ENCODE measurements around the gene SDHD.
A peak's percentile ranks its signal among the peaks of the same experiment; 100 is the strongest.
"Not testable (repeated sequence)": the region's sequence is repeated elsewhere in the genome, so short reads cannot be mapped to it uniquely, and the experiment has no call there.

SDHD gene

DNA sequence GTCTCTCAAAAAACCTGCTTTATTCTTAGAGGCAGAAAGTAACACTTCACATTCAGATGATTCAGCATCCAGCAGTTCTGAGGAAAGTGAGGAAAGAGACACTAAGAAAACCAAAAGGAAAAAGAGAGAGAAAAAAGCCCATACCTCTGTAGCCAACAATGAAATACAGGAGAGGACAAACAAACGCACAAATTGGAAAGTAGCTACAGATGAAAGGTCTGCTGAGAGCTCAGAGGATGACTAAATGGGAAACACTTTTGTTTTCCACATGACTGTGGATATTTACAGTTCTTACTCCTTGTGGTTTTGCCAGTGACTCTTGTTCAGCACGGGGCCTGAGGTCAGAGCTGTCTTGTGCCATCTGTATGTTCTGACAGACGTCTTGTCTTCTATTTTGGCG, 3.9 kb upstream of the SDHD start:
- H3K36me3 Mint-ChIP-seq (ENCODE audit: low read depth), result peaks cover 83% of the 10 kb centered on the region

DNA sequence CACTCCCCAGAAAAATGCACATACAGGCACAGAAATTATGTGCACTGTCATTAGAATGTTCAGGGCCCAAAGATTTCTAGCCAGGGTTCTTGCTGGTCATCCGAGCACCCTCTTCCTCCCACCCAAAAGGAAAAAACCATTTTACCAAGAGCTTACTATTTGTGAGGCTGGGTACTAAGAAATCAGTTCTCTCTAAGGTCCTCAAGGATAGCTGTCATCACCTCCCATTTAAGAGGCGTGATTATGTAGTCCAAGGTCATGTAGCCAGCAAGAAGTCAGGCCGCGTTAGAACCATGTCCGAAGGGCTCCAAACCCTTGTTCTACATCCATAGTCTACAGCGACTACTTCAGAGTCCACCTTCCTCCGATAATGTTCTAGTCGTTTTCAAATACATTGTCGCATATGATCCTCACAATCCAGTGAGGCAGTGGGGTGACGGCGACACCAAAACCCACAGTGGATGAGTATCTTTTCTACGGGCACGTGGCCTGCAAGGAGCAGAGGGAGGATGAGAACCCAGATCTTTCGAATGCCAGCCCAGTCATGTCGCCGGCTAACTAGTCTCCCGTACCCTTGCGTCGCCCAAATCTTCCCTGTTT, 751 bp upstream of the SDHD start:
- Mint-ChIP-seq H3K27me3 (no peaks in the 10 kb centered on the region), H3K36me3 (ENCODE audit: low read depth) (peaks cover 84% of the 10 kb centered on the region), H3K4me1 (ENCODE audit: low read depth) (peaks cover 75% of the 10 kb centered on the region)

More for the DNA sequence above, 3.9 kb upstream of the SDHD start:
- Mint-ChIP-seq H3K27me3 (no peaks in the 10 kb centered on the region), H3K4me3 (peak overlapping the region; percentile 8), H3K9me3 (no peaks in the 10 kb centered on the region), H3K4me1 (ENCODE audit: low read depth) (peaks cover 56% of the 10 kb centered on the region), H3K27ac (peak overlapping the region; percentile 61)

DNA sequence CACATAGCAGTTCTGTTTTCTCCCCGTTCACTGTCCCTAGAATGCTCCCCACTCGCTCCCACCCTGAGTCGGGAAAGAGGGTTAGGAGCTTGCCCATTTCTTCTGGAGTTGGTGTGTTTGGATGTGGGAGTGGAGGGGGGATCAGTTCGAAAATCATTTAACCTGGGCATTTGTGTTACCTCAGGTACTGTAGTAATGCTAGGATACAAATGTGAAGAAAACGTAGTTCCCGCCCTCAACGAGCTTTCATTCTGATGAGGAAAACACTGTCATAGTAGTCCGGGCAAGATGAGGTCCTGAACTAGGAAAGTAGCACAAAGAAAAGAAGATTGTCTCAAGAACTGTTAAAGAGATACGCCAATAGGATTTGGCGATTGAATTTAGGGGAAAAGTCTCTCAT, 539 bp downstream of the SDHD start:
- peaks cover 89% of the 10 kb centered on the region for H3K36me3 Mint-ChIP-seq (ENCODE audit: low read depth)
- H3K4me1 Mint-ChIP-seq (ENCODE audit: low read depth), result peaks cover 74% of the 10 kb centered on the region
- peak overlapping the region; percentile 98 for H3K27ac Mint-ChIP-seq
- H3K27me3 Mint-ChIP-seq, result no peaks in the 10 kb centered on the region
- H3K4me3 Mint-ChIP-seq, result peak overlapping the region; percentile 97
- no peaks in the 10 kb centered on the region for H3K9me3 Mint-ChIP-seq

More for the DNA sequence above, 751 bp upstream of the SDHD start:
- Mint-ChIP-seq H3K27ac (peak overlapping the region; percentile 98), H3K9me3 (no peaks in the 10 kb centered on the region), H3K4me3 (peak overlapping the region; percentile 97)

DNA sequence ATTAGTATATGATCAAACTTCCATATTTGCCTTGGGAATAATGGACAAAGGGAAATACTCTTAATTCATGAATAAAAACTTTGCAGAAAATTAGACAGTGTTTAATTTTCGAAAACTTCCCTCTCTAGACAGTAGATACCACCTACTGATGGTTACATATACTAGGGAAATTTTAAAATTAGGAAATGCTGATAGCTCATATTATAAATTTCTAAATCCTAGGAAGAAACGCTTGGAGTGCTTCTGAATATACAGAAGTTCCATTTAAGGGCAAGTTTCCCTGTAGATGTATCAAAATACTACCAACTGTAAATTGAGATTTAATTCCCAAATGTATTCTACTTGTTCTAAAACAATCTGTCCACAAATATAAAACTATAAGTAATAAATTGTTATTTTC, 8.6 kb downstream of the SDHD start:
- H3K4me3 Mint-ChIP-seq; H3K27me3 Mint-ChIP-seq; H3K4me1 Mint-ChIP-seq (ENCODE audit: low read depth); H3K9me3 Mint-ChIP-seq; H3K27ac Mint-ChIP-seq: not testable (repeated sequence)
- H3K36me3 Mint-ChIP-seq (ENCODE audit: low read depth), result peaks cover 50% of the 10 kb centered on the region

DNA sequence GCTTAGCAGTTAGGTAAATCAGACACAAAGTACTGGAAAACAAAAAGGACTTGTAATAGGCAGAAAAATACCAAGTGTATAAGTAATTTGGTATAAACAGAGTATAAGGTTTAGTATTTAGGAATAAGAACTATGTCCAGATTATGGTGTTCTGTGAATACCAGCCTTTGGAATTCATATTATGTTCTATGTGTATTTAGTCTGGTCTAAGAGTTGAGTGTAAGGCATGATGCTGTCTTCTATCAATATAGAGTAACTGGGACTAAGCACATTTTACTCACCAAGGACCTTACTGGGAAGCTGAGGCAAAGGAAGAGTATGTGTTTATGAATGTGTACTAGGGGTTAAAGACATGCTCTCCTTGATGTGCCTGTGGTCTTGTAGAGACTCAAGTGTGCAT, 9.5 kb downstream of the SDHD start:
- Mint-ChIP-seq H3K4me1 (ENCODE audit: low read depth) (peaks cover 2% of the 10 kb centered on the region), H3K27ac (no peak overlapping the region), H3K9me3 (no peaks in the 10 kb centered on the region), H3K27me3 (no peaks in the 10 kb centered on the region), H3K4me3 (no peak overlapping the region), H3K36me3 (ENCODE audit: low read depth) (peaks cover 44% of the 10 kb centered on the region)

DNA sequence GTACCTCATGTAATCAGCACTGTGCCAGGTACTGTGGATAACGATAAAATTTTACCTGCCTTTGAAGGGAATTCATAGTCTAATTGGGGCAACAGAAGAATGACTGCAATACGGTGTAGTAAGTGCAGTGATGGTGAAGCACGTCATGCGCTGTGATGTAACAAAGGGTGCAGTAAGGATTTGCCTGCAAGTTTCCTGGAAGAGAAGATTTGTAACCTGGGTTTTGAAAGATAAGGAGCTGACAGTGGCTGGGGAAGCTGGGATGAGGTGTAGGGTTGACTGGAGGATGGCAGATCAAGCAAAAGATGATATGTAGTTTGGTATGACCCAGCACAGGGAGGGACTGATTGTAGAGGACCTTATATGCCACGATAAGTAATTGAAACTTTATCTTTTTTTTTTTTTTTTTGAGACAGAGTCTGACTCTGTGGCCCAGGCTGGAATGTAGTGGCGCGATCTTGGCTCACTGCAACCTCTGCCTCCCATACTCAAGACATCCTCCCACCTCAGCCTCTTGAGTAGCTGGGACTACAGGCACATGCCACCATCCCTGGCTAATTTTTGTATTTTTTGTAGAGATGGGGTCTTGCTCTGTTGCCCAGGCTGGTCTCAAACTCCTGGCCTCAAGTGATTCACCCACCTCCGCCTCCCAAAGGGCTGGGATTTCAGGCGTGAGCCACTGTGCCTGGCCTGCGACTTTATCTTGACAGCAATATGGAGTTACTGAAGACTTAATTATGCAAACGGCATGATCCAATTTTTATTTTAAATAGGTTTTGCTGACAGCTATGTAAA, 11.3 kb downstream of the SDHD start:
- Mint-ChIP-seq H3K36me3 (ENCODE audit: low read depth) (peaks cover 29% of the 10 kb centered on the region), H3K4me1 (ENCODE audit: low read depth) (no peaks in the 10 kb centered on the region), H3K4me3 (no peak overlapping the region), H3K9me3 (no peaks in the 10 kb centered on the region), H3K27me3 (no peaks in the 10 kb centered on the region), H3K27ac (no peak overlapping the region)

DNA sequence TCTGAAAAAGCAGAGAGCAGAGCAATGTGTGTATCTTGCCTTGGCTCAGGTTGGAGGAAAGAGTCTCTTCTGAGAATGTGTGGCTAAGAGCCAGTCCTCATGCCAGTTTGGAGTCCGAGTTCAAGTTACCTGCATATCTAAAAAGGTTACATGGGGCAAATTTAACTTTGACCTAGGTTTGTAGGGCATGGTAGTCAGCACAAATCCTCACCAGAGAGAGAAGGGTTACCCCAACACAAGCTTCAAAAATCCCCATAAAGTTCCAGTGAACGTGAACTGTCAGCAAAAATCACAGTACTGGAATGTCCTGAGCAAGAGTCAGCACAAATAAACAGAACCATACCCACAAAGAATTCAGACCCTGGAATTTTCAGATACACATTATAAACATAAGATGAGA, 13.8 kb downstream of the SDHD start:
- Mint-ChIP-seq H3K27me3 (no peaks in the 10 kb centered on the region), H3K27ac (no peak overlapping the region), H3K4me3 (no peak overlapping the region), H3K36me3 (ENCODE audit: low read depth) (peaks cover 17% of the 10 kb centered on the region), H3K9me3 (no peaks in the 10 kb centered on the region), H3K4me1 (ENCODE audit: low read depth) (peaks cover 3% of the 10 kb centered on the region)

DNA sequence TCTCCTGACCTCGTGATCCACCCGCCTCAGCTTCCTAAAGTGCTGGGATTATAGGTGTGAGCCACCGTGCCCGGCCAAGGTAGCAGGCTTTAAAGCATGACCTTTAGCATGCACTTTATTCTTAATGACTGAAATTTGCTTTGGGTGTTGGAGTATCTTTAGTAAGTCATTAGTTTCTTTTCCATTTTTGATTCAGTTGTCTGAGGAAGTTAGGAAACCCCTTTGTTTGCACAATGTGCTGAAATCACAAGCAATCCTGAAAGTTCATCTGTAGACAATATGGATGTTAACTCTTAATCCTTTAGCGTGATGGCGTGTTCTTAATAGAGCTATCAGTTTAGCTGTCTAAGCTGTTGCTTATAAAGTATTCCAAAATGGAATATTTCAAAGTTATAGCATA, 16.8 kb downstream of the SDHD start:
- Mint-ChIP-seq H3K4me1 (ENCODE audit: low read depth) (peaks cover 3% of the 10 kb centered on the region), H3K4me3 (no peak overlapping the region), H3K9me3 (no peaks in the 10 kb centered on the region), H3K36me3 (ENCODE audit: low read depth) (peaks cover 3% of the 10 kb centered on the region), H3K27ac (no peak overlapping the region), H3K27me3 (no peaks in the 10 kb centered on the region)

DNA sequence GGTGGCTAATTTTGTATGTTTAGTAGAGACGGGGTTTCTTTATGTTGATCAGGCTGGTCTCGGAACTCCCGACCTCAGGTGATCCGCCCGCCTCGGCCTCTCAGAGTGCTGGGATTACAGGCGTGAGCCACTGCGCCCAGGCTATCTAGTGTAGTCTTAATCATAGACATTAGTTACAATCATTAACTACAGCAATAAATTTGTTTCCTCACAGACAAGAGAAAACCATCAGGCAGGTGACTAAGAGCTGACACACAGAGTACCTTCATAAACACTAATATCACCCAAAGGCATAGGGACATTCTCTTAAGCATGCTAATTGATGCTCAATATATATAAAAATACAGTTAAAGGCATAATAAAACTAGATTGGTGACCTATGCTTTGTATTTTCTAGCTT, 19.4 kb downstream of the SDHD start:
- Mint-ChIP-seq H3K4me1 (ENCODE audit: low read depth) (peaks cover 3% of the 10 kb centered on the region), H3K36me3 (ENCODE audit: low read depth) (peaks cover 6% of the 10 kb centered on the region), H3K4me3 (no peak overlapping the region), H3K27ac (no peak overlapping the region), H3K27me3 (no peaks in the 10 kb centered on the region), H3K9me3 (no peaks in the 10 kb centered on the region)

DNA sequence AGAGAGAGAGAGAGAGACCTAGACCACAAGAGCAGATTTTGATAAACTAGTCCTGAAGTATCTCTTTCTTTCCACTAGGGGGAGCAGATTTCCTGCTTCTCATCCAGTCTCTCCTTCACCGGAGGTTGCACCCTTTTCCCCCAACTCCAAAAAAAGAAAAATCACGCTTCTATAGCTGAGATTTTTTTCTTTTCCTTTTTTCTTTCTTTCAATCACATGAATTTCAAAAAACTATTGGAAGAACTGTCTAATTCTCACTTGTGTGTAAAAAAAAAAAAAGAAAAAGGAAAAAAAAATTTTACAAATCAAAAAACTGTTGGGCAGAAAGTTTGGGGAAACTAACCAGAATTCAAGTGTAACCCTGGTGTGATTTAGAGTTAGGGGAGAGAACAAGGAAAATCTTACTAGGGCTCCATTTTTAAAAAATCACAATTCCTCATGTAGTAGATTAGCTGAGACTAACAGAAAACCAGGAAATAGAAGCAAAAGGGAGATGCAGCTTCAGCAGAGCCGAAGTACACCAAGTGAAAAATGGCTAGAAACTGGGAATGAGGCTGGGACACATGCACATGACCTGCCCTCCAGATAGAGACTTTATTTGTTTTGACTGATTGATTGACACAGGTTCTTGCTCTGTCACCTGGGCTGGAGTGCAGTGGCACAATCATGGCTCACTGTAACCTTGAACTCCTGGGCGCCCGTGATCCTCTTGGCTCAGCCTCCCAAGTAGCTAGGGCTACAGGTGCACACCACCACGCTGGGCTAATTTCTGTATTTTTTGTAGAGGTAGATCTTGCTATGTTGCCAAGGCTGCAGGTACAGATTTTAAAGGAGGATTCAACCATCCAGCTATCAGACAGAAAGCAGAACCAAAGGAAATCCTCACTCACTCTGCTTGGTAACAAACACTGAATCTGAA, 27.1 kb downstream of the SDHD start:
- H3K4me3 Mint-ChIP-seq, result no peak overlapping the region
- peaks cover 6% of the 10 kb centered on the region for H3K36me3 Mint-ChIP-seq (ENCODE audit: low read depth)
- peaks cover 10% of the 10 kb centered on the region for H3K4me1 Mint-ChIP-seq (ENCODE audit: low read depth)
- H3K27ac Mint-ChIP-seq, result no peak overlapping the region
- no peaks in the 10 kb centered on the region for H3K9me3 Mint-ChIP-seq
- H3K27me3 Mint-ChIP-seq, result no peaks in the 10 kb centered on the region

DNA sequence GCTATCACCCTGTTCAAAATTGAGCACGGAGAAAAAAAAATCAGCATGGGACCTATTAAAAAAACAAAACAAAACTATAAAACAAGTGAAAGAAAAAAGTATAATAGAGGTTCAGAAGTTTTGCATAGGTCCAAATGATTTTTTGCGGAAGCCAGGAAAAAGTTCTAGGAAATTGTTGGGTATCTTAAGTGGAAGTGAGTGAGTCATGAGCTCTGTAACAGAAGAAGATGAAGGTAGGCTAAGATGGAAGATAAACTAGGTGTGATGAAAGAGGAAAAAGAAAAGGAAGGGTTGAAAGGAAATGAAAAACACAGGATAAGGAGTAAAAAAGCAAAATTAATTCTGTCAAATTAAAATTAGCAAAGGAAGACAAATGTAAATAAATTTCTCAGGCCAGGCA, 27.8 kb downstream of the SDHD start:
- Mint-ChIP-seq H3K27ac (no peak overlapping the region), H3K9me3 (no peaks in the 10 kb centered on the region), H3K27me3 (no peaks in the 10 kb centered on the region), H3K4me1 (ENCODE audit: low read depth) (peaks cover 10% of the 10 kb centered on the region), H3K4me3 (no peak overlapping the region), H3K36me3 (ENCODE audit: low read depth) (peaks cover 2% of the 10 kb centered on the region)

DNA sequence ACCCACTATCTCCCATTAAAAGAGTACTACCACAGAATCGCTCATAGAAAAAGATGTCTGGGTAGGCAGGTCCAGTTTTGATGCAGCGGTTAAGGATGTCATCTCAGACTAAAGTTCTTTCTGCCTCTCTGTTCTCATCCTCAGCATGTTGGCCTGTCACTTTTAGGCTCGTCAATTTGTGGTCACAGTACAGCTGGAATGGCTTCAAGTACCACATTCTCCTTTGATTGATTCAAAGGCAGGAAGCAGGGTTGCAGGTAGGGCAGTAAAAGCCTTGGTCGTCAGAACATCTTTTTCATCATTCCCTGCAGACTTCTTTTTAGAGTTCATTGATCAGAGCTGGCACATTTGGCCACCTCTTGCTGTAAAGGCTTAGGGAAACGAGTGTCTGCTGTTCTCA, 28.7 kb downstream of the SDHD start:
- Mint-ChIP-seq H3K9me3 (no peaks in the 10 kb centered on the region), H3K4me1 (ENCODE audit: low read depth) (peaks cover 18% of the 10 kb centered on the region), H3K4me3 (no peak overlapping the region), H3K27me3 (no peaks in the 10 kb centered on the region), H3K27ac (no peak overlapping the region), H3K36me3 (ENCODE audit: low read depth) (no peaks in the 10 kb centered on the region)

DNA sequence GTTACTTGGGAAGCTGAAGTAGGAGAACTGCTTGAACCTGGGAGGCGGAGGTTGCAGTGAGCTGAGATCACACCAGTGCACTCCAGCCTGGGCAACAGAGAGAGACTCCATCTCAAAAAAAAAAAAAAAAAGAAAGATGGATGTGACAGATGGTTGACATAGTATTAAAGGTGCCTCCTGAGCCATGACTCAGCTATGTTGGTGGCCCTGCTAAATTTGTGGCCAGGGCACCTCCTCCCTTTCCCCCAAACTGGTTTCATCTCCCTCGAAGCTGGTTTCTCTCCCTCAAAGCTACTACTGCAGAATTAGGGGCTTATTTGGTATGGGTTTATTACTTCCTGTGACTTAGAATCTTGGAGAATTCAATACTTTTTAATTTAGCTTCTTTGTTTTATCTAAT, 31.5 kb downstream of the SDHD start:
- H3K36me3 Mint-ChIP-seq (ENCODE audit: low read depth), result no peaks in the 10 kb centered on the region
- H3K27me3 Mint-ChIP-seq, result no peaks in the 10 kb centered on the region
- peaks cover 29% of the 10 kb centered on the region for H3K4me1 Mint-ChIP-seq (ENCODE audit: low read depth)
- no peak overlapping the region for H3K27ac Mint-ChIP-seq
- H3K9me3 Mint-ChIP-seq, result no peaks in the 10 kb centered on the region
- H3K4me3 Mint-ChIP-seq, result no peak overlapping the region

DNA sequence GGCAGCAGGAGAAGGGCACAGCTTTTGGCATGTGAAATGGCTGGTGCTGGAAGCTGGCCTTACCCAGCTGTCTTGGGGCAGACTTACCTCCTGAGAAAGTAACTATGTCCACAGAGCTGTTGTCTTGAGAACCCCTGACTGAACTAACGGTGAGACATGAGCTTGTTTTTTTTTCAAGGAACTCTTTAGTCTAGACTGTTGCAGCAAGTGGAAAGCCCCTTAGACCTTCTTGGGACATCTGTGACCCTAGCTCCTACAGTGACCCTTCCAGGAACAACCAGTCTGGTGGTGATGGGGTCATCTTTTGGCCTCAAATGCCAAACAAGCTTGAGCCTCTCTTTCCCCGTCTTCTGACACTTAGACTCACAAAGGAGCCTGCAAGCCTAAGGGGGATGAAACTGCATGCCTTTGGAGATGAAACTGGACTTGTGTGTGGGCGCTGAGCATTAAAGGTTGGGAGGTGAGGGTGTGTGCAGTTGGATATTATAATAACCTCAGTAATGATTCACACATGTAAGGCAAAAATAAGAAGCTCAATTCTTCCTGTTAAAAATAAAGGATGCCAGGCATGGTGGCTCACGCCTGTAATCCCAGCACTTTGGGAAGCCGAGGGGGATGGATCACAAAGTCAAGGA, 35.4 kb downstream of the SDHD start:
- H3K27ac Mint-ChIP-seq, result no peak overlapping the region
- no peaks in the 10 kb centered on the region for H3K36me3 Mint-ChIP-seq (ENCODE audit: low read depth)
- H3K27me3 Mint-ChIP-seq, result no peaks in the 10 kb centered on the region
- peaks cover 29% of the 10 kb centered on the region for H3K4me1 Mint-ChIP-seq (ENCODE audit: low read depth)
- H3K4me3 Mint-ChIP-seq, result no peak overlapping the region
- H3K9me3 Mint-ChIP-seq, result no peaks in the 10 kb centered on the region

DNA sequence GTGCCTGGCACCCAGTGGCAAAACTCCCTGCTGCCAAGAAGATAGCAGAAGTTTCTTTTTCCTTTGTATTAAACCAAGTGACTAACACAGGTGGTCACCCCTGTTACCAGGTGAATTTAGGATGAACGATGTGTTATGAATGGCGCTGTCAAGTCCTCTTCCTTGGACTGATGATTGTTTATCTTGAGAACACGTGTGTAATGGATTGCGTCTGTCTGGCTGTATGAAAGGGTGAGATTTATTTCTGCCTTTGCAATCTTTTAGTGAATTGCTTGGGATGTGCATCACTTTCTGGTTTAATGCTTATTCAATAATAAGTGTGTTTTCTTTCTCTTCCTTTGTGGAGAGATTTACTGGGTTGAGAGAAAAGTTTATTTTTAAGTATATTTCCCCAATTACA, 36.5 kb downstream of the SDHD start:
- Mint-ChIP-seq H3K27me3 (no peaks in the 10 kb centered on the region), H3K4me1 (ENCODE audit: low read depth) (peaks cover 25% of the 10 kb centered on the region), H3K9me3 (no peaks in the 10 kb centered on the region), H3K36me3 (ENCODE audit: low read depth) (no peaks in the 10 kb centered on the region), H3K27ac (no peak overlapping the region), H3K4me3 (no peak overlapping the region)
